Limb (tissue), 2 donors: ENCODE data around the gene ADAP1.
A peak's percentile ranks its signal among the peaks of the same experiment; 100 is the strongest.

Source experiments
- DNase-seq, 2 donors: peaks; one replicate each; pipeline ENCODE4 v3.0.0-alpha.2; 2016; ENCODE audit errors: extremely low spot score in 2 of 2

The ADAP1 gene

DNA sequence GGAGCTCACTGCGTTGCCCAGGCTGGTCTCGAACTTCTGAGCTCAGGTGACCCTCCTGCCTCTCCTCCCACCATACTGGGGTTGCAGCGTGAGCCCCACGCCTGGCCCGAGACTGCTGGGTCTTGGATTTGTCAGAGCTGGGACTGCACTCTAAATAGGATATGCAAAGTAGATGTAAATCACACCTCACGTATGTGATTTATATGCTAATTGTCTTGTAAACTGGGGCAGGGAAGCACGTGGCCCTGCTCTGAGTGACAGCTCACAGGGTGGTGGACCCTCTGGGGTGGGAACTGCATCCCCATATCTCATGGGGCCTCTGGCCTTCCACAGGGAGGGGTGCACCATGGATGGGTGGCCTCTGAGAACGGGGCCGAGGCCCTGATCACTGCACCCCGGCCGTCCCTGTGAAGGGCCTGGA is 44.0 kb downstream of the ADAP1 start:
- no peak for DNase-seq

DNA sequence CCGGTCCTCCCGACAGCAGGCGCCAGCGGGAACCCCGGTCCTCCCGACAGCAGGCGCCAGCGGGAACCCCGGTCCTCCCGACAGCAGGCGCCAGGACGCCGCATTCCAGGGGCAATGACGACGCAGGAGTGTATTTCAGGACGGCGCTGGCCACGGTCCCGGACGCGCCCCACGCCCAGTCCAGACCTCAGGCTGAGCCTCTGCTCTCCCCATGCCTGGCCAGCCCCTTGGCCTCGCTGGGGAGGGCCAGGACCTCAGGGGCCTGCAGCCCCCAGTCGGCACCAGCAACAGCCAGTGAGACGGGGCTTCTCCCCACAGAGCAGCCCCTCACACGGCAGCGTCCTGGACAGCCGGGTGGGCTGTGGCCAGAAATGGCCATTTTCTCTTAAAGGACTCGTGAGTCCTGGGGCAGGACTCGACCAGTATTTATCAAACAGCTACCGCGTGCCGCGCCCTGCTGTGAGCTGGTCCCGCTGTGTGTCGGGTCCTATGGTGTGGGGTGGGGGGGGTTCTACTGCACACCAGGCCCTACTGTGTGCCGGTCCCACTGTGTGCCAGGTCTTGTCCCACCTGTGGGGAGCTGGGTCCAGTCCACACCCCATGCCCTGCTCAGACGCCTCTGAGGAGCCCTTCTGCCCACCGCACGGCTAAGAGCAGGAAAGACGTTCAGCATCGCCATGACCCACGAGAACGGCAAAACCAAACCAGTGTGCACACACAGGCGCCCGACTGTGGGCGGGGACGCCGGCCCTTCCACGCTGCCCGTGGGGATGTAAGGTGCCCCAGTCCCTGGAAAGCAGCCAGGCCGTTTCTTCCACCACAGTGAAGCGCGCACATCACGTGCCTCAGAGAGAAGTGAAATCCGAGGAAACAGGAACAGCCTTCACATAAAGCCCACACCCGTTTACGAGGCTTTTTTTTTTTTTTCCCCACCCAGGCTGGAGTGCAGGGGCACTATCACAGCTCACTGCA is 44.8 kb downstream of the ADAP1 start:
- no peak for DNase-seq

DNA sequence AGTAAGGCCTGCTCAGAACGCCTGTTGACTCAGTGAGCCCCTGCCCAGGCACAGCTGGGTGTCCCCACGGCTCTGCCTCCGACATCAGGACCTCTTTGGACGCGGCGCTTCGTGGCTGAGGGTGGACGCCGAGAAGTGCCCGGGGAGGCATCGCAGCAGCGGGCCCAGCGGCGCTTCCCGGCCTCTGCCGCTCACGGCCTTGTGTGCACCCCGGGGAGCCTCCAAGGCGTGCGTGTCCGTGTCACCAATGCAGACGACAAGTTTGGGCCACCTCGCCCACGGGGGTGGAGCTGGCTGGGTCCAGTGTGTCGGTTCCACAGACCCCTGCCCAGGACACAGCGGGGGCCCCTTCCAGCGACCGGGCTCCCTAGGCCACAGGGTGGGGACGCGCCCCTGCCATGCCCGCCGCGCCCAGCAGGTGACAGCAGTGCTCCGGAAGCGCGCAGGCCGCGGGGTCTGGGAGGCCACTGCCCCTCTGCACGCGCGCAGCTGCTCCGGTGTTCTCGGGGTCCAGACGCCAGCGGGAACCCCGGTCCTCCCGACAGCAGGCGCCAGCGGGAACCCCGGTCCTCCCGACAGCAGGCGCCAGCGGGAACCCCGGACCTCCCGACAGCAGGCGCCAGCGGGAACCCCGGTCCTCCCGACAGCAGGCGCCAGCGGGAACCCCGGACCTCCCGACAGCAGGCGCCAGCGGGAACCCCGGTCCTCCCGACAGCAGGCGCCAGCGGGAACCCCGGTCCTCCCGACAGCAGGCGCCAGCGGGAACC is 45.7 kb downstream of the ADAP1 start:
- peak; percentile 60 to 78 for DNase-seq

DNA sequence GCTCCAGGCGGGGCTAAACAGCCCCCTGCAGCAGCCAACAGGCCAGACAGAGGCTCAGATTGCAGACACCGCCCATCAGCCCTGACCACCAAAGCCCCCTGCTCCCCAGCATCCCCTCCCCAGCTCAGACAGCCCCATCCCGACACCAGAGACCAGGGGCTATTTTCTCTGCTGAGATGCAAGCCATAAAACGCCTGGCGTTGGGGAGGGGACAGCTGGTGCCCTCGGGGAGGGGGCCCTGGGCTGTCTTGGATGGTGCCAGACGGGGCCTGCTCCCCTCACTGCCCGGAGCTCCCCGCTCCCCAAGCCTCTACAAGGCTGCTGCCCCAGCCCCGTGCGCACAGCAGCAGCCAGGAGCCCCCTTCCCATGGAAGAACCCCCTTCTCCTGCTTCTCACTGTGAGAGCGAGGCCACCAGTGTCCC is 46.3 kb downstream of the ADAP1 start:
- DNase-seq, result no peak

DNA sequence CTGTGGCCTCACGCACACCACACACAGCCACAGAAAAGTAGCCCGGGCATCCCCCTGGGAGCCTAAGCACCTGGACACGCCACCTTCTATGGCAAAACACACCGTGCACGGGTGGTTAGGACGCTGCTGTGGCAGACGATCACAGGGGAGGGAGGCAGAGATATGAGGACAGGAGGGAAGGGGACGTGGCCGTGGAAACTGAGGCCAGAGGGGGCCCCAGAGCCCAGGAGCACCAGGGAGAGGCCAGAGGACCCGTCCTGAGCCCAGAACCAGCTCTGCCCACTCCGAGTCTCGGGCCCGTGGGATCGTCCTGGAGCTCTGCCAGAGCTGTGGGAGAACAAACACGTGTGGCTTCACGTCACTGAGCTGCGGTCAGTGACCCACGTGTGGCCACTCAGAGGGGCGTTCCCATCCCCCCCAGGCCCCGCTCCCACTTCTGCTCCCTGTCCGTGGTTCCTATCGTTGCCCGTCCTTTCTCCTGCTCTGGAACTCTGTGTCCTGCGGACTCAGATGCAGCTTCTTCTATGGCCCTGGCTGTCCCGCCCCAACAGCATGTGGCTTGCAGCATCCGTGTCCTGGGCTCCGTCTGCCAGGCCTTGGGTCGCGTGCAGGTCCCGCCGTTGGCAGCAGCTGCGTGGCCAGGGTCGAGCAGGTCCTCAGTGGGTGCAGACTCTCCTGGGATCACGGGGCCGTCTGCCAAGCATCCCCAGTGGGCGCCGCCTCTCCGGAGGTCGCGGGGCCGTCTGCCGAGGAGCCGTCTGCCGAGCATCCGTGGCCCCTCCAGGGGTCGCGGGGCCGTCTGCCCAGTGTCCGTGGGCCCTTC is 47.1 kb downstream of the ADAP1 start:
- no peak for DNase-seq

DNA sequence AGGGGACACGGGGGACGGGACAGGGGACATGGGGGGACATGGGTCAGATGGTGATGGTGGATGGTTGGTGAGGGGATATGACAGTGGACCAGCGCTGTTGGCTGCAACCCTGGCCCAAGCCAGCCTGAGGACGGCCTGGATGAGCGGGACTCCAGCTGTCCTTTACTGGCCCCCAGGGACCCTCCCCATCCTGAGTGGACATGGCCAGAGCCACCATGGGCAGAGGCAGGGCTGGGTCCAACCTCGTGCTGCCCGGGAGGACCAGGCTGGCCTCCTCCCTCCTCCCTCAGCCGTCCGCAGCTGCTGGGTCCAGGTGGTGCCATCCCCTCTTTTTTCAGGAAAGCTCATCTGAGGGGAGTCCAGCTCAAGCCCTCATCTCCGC is 47.7 kb downstream of the ADAP1 start:
- DNase-seq, result no peak

DNA sequence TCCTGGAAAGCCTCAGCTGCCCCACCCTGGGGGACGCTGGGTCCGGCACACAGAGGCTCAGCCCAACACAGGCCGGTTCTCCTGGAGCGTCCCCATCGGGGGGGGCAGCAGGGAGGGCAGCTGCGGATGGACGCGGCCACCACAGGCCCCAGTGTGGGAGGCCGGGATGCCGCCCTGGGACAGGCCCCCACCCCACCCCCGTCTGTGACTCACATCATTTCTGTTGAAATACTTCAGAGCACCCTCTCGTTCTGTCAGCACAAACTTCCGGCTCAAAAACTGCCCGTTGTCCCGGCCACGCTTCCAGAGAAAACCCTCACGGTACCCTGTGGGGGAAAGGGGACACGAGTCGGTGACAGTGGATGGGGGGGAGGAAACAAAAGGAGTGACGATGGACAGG is 49.6 kb downstream of the ADAP1 start:
- no peak for DNase-seq

DNA sequence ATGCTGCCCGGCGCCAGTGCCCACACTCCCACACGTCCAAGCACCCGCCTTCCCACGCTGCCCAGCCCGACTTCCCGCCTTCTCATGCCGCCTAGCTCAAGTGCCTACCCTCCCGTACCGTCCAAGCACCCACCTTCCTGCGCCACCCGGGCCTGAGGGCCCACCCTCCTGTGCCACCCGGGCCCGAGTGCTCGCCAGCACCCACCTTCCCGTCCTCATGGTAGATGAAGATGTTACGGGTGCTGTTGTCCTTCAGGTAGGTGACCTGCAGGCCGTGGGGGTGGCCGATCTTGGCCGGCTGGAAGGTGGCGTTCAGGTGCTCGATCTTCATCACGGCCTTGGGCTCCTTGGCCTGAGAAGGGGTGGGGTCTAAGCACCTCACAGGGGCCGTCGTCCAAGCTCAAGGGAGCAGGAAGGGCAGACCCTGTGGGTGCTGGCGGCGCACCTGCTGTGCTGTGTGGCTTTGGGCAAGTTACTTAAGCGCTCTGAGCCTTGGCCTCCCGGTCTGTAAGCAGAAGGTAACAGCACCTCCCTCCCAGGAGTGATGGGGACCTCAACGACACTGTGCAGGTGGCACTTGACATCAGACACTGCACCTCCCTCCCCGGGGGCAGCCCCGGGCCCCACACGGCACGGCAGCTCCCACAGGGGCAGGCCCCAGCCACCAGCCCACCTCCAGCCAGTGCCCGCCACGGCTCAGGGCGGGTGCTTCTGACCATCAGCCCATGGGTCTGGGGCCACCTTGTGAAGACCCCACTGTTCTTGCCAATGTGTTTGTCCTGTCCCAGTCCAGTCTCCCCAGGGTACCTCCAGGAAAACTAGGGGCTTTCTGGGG is 50.3 kb downstream of the ADAP1 start:
- DNase-seq, result no peak

DNA sequence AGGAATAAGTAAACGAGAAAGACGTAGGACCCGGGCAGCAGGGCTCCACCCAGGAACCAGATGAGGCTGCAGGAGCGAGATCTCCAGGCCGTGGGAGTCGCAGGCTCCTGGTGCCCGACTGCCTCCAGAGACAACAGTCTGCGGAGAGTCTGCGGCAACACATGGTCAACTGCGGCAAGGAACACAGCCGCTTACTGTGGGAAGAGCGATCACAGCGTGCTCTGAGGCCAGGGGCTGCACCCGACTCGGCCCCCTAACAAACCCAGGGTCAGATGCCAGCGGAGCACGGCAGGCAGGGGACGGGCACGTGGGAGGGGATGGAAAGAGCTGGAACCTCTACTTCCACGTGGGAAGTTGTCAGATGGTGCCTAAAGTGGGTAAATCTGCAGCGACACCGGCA is 51.5 kb downstream of the ADAP1 start:
- DNase-seq, result no peak

DNA sequence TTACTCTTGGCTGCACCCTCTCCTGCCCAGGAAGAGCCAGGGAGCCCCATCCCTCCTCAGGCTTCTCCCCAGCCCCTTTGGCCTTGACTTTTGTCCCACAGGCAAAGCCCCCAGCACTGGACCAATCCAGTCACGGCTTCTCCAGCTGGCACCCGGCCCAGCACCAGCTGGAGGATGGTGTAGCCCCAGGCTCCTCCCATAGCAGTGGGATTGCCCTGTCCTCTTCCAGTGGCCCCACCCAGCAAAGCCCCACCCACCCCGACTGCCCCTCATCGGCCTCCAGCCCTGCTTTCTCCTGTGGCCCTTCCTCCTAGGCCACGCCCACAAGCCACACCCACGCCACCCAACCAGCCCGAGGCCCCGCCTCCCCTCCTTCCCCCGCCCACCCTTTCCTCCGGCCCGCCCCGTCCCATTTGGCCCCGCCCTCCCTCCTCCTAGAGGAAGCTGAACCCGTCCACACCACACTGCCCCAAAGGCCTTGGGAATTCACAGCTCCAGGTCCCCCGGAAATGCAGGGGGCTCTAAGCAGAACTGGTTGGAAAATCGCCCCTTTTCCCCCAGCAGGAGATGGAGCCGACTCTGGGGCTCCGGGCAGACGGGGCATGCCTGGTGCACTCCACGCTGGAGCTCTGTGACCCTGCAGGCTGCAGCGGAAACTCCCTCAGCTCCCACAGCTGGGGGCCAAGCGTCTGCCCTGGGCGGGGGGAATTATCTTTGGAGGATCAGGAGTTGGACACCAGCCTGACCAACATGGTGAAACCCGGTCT is 52.9 kb downstream of the ADAP1 start:
- DNase-seq, result peak; percentile 53 to 80

DNA sequence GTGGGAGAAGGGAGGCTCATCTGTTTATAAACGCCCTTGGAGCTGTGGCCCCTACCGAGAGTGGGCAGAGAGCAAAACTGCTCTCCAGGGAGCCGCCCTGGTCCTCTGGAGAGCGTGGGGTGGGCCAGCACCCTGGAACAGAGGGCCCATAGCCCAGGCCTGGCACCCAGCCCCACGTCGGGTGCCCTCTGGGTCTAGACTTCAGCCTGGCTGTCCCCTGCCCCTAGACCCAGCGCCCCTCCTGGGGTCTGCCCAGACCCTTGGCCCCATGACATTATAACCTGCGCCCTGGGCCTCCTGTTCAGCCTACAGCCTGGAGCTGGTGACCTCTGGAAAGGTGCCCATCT is 53.5 kb downstream of the ADAP1 start:
- DNase-seq, result no peak

DNA sequence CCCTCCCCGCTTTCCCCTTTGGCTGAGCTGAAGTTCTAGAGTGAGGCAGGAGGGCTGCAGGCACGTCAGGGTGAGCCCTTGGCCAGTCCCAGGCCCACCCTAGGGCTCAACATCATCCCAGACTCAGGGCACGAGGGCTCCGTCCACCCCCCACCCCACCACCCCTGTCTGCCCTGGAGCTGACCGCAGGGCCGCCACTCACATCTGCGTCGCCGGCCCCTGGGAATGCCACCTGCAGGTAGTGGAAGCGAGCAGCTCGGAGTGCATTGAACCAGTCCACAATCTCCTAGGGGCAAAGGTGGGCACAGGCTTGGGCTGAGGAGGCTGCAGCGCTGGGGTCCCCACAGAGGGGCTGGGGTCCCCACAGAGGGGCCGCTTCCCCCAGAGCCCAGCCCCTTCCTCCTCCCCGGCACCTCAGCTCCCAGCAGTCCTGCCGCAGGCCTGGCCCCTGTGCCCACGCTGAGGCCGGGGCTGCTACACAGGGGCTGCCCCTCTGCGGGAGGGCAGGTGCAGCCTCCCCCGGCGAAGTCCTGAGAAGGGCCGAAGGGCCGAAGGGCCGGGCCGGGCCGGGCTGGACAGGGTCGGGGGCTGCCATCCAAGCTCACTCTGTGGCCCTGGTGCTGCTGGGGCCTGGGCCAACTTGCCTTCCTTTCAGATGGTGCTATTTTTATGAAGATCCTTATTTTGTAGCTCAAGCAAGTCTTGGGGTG is 54.0 kb downstream of the ADAP1 start:
- DNase-seq, result no peak

DNA sequence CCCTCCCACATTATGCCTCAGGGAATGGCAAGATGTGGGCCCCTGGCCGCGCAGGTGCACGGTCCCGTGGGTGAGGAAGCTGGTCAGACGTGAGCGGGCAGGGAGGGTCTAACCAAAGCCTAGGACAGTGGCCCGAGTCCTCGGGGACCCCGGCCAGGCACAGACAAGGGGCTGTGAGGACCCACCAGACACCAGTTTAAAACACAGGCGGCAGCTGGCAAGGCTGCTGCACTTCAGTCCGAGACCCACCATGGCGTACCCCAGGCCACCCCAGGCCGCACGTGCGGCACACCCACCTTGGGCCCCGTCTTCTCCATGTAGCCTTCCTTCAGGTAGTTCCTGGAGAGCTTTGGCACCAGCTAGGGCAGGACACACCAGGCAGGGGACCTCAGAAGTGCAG is 54.7 kb downstream of the ADAP1 start:
- no peak for DNase-seq

DNA sequence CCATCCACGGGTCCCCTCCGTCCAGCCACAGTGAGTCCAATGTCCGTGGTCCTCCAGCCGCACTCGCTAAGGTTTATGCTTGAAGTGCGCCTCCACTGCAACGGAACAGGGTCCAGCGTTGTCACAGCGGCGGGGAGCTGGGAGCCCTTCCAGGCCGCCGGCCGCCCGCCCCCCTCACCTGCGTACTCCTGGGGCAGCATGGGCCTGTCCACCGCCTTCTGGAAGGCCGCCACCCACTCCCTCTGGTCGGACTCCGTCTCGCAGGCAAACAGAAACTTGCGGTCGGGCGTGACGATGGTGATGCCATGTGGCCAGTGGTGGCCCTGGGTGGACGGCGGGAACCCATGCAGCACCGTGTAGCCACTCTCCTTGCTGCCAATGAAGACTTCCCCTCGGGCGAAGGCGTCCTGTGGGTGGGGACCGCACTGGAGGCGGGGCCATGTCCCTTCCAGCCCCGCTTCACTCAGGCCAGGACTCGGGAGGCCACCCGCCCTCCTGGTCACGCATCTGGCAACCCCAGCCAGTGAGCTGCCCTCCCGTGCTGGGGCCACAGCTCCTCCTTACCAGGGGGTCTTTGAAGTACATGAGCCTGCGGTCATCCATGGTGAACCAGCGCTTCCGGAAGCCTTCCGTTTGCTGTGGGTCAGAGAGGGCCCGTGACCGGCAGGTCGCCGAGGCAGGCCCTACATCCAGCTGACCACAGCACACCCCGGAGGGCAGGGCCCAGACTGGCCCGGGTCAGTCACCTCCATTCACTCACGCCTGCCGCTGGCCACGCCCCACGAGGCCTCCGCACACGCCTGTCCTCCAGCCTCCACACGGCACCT is 55.4 kb downstream of the ADAP1 start:
- DNase-seq, result no peak

DNA sequence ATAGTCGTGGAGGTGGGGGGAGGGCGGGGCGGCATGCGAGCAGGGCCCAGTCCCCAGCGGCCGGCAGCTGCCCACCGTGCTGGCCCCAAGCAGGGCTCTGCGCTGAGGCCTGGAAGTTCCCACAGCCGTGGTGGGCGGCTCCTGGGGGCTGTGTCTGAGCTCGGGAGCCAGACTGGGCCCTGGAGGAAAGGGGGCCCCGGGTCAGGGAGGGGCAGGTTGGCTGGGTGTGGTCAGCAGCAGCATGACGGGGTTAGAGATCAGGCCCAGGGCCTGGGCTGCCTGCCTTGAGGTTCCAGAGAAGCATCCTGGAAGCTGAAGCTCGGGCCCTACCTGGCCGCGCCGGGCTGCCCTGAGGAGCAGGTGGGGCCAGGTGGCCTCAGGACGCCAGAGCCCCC is 56.0 kb downstream of the ADAP1 start:
- DNase-seq, result no peak

DNA sequence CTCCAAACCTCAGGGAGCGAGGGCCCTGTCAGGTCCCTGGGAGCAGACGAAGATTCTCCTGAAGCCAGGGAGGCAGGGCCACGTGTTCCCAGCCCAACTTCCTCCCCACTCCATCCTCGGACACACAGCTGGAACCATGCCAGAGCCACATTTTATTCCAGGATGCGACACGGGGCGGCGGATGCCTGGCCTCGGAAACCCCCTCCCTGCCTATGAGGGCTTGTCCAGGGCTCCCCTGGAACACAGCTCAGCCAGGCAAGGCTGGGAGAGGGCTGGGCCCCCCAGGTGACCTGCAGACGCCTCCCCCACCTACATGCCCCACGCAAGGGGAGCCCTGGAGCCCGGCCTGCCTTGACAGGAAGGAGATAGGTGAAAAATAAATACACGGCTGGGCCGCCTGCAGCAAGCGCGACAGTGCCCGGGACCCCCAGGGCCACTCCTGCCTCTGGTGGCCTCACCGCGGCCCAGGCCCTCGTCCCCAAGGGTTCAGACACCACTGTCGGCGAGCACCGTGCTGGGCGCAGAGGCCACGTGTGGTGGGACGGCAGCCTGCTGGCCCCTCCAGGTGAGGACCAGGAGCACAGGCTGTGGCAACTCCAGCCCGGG is 56.6 kb downstream of the ADAP1 start:
- DNase-seq, result no peak

DNA sequence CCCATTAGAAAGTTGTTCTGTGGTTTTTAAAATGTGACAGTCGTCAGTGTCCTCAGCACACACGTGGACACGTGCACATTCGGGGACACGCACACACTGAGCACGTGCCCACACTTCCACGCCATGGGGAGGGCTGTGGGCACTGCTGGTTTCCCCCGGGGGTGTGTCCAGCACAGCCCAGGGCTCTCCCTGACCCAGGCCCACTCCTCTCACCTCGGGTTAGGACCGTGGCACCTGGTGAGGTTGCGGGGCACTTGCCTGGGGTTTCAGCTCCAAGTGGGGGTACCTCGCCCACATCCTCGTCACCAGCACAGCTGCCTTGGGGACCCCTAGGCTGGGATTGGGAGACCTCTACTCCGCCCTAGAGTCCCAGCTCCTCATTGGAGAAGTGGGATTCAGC is 57.4 kb downstream of the ADAP1 start:
- DNase-seq, result no peak

DNA sequence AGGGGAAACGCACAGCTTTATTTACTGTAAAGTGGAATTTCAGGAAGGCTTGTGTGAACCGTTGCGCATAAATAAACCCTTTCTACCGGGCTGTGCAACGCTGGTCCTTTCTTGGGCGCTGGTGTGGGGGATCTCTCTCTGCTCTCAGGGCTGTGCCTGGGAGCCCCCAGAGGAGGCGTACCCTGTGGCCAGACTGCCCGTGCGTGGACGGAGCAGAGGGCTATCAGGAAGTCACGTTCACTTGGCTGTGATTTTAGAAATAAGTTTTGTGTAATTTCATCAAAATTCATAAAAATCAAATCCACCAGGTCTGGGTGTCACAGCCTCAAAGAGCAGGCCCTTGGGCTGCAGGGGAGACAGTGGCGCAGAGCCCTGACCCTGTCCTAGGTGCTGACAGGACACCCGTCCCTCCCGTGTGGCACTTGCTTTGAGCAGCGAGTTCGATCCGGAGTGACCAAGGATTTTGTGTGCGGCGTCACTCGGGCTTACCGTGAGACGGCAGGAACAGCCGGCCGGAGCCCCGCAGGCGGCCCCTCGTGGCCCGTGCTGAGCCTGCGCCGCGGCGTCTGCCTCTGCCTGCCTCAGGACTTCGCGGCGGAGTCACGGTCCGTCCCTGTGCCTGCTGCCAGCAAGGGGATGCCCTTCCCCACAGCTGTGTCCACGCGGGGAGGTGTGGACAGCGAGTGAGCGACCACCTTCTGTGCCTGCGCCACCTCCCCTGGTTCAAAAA is 58.0 kb downstream of the ADAP1 start:
- no peak for DNase-seq
